GM19099 (cell line): ENCODE measurements around the gene GNPDA2.
A peak's percentile ranks its signal among the peaks of the same experiment; 100 is the strongest.

Experiments
- POLR2A ChIP-seq: IDR thresholded peaks from 3 replicates; pipeline ENCODE4 v1.6.1; 2011; ENCODE audit warnings: low read depth; ENCODE audit not compliant: insufficient read length; ENCODE audit errors: extremely low read depth

The GNPDA2 gene

GRCh38 chr4:44726038-44726871 is at the start of gene GNPDA2:
TSS of gene GNPDA2 (minus strand) at chr4:44726556. CDS start at chr4:44722207, 4,349 bp downstream.
- peak; percentile 87 for TF ChIP-seq POLR2A

- no peak for TF ChIP-seq POLR2A
Observed at GRCh38 chr4:44772340-44772739, 46.0 kb upstream of the GNPDA2 start.

DNA sequence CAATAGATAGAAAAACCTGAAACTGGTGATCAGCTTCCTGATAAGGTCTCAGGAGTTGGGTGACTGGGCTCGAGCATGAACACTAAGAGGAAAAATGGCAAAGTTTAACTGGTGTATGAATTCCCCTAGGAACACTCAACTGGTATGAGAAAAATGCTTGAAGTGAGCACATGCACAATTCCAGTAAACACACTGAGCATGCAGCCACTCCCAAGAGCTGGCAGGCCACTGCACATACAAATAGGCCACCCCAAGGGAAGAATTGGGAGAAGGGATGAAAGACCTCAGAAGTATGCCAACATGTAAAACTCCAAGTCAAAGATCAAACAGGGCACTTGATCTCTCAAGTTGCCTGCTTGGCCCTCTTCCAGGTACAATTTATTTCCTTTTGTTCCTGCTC is 45.4 kb upstream of the GNPDA2 start:
- TF ChIP-seq POLR2A, result no peak

- TF ChIP-seq POLR2A, result no peak
Observed at GRCh38 chr4:44766453-44766852, 40.1 kb upstream of the GNPDA2 start.

DNA sequence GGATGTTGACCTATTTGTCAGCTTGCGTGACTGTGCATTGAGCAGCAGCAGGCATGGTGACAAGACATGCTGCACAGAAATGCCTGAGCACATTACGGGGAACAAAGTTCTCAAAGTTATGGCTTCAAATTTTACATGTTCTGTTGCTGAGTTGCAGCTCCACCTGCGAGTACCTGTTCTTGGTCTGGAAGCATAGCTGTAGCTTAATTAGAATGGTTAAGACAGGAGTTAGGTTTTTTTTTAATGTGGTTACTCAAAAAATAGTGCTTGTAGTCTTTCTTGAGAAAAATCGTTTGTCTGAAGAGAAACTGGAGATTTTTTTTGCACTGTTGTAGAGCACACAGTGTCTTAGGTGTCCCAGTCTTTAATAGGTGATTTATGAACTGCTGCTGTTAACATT is 38.8 kb upstream of the GNPDA2 start:
- TF ChIP-seq POLR2A, result no peak

DNA sequence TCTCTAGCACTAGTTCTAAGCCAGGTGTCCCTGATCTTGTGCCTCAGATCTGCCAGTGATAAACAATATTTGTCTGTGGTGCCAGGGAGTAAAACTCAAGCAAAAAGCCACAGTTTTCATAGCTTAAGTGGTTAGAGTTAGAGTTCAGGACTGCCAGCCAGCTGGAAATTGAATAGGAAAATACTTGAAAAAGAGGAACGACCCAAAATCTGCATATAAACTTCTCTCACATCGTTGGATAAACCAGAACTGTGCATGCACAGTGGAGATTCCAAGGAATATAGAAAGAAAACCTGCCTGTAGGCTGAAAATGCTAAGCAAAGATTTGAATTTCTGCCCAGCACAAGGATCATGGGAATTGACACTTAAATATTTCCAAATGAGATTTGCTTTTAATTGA is 35.0 kb upstream of the GNPDA2 start:
- TF ChIP-seq POLR2A, result no peak

- no peak for TF ChIP-seq POLR2A
Observed at GRCh38 chr4:44760142-44760898, 34.0 kb upstream of the GNPDA2 start.

DNA sequence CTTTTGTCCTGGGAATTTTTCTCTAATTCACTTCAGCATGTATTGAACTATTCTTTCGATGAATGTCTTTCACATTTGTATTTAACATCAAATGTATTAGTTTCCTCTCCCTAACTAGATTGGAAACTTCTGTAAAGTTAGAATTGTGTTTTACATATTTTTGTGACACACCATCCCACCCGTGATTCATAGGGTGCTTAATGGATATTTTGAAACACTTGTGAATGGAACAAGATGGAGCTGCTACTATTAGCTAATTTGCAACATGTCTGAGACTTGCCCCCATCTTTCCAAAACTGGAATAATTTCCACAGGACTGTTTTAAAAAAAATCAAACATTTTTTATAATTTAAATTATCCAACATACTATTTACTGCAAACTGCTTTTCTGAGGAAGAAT is 30.2 kb upstream of the GNPDA2 start:
- no peak for TF ChIP-seq POLR2A

- no peak for TF ChIP-seq POLR2A
Observed at GRCh38 chr4:44740201-44740600, 13.8 kb upstream of the GNPDA2 start.

DNA sequence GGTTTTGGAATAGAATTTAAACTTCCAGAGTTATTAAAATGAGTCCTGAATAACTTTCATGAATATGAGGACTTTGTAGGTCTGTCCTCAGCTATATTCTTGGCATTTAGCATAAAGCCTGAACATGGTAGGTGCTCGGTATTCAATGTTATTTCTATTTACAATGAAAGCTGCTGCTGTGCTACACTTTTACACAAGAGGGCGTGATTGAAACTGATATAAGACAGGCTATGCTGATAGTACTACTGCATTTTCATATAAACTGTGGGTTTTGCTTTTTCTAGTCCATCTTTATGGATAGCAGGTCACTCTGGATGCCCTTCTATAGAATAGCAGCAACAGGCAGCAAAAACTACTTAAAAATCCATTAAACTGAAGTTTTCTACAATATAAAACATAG is 12.3 kb upstream of the GNPDA2 start:
- TF ChIP-seq POLR2A, result no peak

GRCh38 chr4:44736900-44737299 is 10.5 kb upstream of the GNPDA2 start:
- TF ChIP-seq POLR2A, result no peak

DNA sequence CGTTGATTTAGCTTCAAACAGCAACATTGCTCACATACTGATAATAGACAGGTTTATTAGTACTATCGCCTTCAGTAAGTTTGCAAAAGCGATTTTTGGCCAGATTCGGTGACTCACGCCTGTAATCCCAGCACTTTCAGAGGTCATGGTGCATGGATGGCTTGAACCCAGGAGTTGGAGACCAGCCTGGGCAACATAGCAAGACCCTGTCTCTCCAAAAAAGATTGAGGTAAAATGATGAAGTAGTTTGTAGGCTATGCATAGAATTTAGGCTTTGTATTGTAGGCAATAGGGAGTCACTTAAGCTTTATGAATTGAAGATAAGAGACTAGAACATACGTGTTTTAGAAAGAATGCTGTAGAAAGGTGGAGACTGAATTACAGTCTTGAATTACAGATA is 1.1 kb upstream of the GNPDA2 start:
- no peak for TF ChIP-seq POLR2A

- TF ChIP-seq POLR2A, result no peak
Observed at GRCh38 chr4:44725726-44726037, 674 bp downstream of the GNPDA2 start.

- no peak for TF ChIP-seq POLR2A
Observed at GRCh38 chr4:44725166-44725565, 1.2 kb downstream of the GNPDA2 start.

DNA sequence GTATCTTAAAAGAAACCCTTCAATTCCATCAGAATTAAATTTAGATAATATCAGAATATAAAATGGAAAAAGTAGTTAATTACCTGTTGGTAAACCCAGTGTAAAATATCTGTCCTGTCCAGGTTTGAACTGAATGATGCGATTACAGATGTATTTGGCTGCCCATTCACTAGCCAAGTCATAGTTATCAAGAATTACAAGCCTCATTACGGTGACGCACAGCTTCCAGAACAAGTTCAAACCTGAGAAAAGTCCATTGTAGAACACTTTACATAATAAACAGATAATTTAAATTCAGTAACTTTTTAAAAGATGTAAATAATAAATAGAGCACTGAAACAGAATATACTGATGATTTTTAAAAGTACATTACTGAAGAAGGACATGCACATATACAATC is 4.4 kb downstream of the GNPDA2 start:
- TF ChIP-seq POLR2A, result no peak

GRCh38 chr4:44720371-44720770 is 6.0 kb downstream of the GNPDA2 start:
- TF ChIP-seq POLR2A, result no peak
